ENCODE data around the gene AFDN.
"Not testable (repeated sequence)": the region's sequence is repeated elsewhere in the genome, so short reads cannot be mapped to it uniquely, and the experiment has no call there.

Gene AFDN

GRCh38 chr6:168000198-168001028 is 173.7 kb downstream of the AFDN start:
- DNase-seq (ENCODE audit: low spot score) = no peak

DNA sequence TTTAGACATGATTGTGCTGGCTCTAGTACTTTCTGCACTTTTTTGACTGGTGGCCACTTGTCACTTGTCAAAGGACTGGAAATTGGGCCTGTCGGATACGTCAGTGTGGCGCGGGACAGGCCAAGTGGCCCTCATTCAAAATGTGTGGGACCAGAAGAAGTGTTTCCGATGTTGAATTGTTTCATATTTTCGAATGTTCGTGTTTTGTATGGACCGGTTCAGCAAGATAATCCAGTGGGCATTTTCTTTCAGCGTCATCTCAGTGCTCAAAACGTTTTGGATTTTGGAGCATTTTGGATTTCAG is 174.3 kb downstream of the AFDN start:
- DNase-seq (ENCODE audit: low spot score) = no peak

GRCh38 chr6:168001514-168001913 is 174.8 kb downstream of the AFDN start:
- DNase-seq (ENCODE audit: low spot score) = not testable (repeated sequence)

DNA sequence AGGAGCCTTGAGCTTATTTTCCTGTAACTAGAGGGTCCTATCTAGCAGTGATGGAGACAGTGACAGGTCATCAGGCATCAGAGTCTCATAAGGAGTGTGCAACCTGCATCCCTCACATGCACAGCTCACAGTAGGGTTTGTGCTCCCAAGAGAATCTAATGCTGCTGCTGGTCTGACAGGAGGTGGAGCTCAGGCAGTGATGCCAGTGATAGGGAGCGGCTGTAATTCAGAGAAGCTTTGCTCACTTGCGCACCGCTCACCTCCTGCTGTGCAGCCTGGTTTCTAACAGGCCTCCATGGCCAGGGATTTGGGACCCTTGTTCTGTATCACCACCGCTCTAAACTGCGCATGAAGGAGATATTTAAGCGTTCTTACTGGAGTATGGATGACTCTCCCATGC is 176.1 kb downstream of the AFDN start:
- DNase-seq (ENCODE audit: low spot score) = no peak

DNA sequence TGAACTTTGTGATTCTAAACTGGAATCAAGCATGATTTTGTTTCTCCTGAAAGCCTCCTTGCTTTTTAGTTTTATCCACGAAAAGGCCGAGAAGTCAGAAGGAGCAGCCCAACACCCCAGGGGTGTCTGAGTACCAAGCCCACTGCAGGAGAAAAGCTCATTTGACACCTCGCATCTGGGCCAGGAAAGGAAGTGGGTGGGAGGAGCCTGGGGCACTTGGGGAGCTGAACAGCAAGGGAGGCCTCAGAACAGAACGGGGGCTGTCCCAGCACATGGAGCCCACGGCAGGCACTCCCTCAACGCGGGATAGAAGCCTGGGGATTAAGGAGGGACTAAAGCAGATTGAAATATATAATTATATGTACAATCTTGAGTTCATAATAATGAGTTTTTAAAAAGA is 177.3 kb downstream of the AFDN start:
- DNase-seq (ENCODE audit: low spot score) = no peak

DNA sequence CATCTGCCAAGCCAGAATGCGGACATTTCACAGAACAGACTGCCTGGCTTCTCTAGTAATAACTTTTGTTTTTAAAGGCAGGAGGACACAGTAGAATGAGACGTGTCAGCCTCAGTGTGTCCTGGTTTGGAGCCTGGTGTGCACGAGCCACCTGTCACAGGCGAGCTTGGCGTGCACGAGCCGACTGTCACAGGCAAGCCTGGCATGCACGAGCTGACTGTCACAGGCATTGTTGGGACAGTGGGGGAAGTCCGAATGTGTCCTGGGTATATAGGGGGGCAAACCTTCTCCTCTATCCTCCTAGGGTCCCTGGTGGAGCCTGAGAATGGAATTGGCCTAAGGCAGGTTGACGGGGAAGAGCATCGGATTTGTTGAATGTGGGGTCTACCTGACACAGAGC is 178.2 kb downstream of the AFDN start:
- DNase-seq (ENCODE audit: low spot score) = no peak

GRCh38 chr6:168005796-168006195 is 179.1 kb downstream of the AFDN start:
- DNase-seq (ENCODE audit: low spot score) = no peak

GRCh38 chr6:168007592-168008338 is 181.1 kb downstream of the AFDN start:
- DNase-seq (ENCODE audit: low spot score) = peak; percentile 60

- DNase-seq (ENCODE audit: low spot score) = no peak
Measured at GRCh38 chr6:168009331-168009730, 182.6 kb downstream of the AFDN start.

GRCh38 chr6:168011291-168011690 is 184.6 kb downstream of the AFDN start:
- no peak for DNase-seq (ENCODE audit: low spot score)

- no peak for DNase-seq (ENCODE audit: low spot score)
Measured at GRCh38 chr6:168012431-168013249, 185.9 kb downstream of the AFDN start.

DNA sequence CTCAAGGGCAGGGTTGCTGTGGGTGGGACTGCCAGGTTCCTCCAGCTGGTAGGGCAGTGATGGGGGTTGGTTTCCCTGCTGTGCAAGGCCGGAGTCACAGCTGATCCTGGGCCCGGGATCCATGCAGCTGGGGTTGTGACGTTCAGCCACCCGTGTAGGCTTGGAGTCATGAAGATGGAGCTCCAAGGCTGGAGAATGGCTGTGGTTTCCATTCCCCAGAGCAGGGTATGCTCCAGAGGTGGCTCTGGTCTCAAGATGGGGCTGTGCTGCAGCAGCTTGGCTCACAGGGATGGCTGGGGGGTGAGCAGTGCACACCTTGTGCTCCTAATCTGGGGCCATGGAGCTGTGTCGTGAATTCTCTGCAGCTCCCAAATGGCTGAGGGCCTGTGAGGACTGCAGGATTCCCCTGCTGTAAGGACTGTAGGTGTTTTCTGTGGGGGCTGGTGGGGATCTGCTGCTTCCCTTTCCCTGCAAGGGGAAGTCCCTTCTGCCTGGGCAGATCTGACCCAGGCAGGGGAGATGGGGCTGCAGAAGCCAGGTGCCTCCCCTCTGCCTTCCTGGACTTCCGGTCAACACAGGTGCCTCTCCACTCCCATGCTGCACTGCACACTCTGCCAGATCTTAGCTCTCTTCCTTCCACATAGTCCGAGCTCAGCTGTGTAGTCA is 186.7 kb downstream of the AFDN start:
- DNase-seq (ENCODE audit: low spot score) = no peak

GRCh38 chr6:168014428-168014827 is 187.7 kb downstream of the AFDN start:
- no peak for DNase-seq (ENCODE audit: low spot score)

- no peak for DNase-seq (ENCODE audit: low spot score)
Measured at GRCh38 chr6:168015009-168015408, 188.3 kb downstream of the AFDN start.

DNA sequence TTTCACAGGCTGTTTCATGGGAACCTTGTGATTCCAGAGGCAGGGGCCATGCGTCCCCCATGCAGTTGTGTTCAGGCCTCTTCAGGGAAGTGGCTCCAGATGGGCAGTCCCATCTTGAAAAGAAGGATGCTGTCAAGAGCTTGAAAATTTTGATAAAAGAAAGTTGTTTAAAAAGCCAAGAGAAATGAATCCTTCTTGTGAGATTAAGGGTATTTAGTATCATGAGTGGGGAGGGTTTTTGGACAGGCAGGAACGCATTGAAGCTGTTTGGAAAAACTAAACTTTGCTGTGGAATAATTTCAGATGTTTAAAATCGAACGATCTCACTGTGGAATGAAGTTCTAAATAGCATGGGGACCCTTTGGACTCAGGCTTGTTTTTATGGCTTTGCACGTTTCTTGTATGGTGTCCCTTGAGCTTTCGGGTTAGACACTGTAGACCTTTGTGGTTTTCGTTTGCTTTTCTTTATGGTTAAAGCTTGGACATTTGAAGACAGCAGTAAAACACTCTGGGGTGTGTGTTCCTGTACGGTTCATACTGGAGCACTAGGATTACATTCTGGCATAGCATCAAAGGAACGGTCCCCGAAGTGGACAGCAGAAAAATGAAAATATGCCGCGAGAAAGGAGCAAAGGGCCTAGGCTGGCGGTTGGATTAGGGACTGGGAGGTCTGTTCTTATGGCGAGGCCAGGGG is 188.9 kb downstream of the AFDN start:
- DNase-seq (ENCODE audit: low spot score) = peak; percentile 66

DNA sequence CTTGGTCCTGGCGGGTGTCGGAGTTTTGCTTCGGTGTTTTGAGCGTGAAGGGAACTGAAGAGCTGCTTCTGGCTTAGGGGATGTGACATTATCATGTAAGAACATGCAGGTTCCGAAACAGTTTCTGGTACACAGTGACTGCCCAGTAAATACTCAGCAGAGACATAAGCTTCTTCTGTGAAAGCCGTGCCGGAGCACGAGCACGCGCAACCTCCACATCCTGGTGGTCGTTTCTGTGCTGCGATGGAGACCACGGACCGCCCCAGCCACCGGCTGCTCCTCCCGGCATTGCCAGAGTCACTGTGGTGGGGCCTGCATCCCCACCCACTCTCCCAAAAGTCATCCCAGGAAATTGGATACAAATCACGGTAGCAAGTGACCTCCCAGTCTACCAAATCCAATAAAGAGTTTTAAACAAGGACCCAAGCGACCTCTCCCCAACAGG is 189.5 kb downstream of the AFDN start:
- no peak for DNase-seq (ENCODE audit: low spot score)

GRCh38 chr6:168016721-168017525 is 190.2 kb downstream of the AFDN start:
- no peak for DNase-seq (ENCODE audit: low spot score)

- no peak for DNase-seq (ENCODE audit: low spot score)
Measured at GRCh38 chr6:168017629-168018028, 190.9 kb downstream of the AFDN start.

- DNase-seq (ENCODE audit: low spot score) = no peak
Measured at GRCh38 chr6:168018664-168019063, 192.0 kb downstream of the AFDN start.

- no peak for DNase-seq (ENCODE audit: low spot score)
Measured at GRCh38 chr6:168020242-168020641, 193.5 kb downstream of the AFDN start.

- DNase-seq (ENCODE audit: low spot score) = no peak
Measured at GRCh38 chr6:168021581-168021980, 194.9 kb downstream of the AFDN start.

All from HuH-7 (cell line).